ENCODE data around the gene ARIH2.

- TF ChIP-seq, protein P1, sequence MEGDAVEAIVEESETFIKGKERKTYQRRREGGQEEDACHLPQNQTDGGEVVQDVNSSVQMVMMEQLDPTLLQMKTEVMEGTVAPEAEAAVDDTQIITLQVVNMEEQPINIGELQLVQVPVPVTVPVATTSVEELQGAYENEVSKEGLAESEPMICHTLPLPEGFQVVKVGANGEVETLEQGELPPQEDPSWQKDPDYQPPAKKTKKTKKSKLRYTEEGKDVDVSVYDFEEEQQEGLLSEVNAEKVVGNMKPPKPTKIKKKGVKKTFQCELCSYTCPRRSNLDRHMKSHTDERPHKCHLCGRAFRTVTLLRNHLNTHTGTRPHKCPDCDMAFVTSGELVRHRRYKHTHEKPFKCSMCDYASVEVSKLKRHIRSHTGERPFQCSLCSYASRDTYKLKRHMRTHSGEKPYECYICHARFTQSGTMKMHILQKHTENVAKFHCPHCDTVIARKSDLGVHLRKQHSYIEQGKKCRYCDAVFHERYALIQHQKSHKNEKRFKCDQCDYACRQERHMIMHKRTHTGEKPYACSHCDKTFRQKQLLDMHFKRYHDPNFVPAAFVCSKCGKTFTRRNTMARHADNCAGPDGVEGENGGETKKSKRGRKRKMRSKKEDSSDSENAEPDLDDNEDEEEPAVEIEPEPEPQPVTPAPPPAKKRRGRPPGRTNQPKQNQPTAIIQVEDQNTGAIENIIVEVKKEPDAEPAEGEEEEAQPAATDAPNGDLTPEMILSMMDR (IDR thresholded peaks at IDR 0.05 in 2 of 3, conservative IDR thresholded peaks at IDR 0.05 in 1 of 3; ENCODE audit: insufficient read depth in 2 of 3, low read depth in 1 of 3, low read length in 3 of 3) = no peak
- TF ChIP-seq, protein P2, sequence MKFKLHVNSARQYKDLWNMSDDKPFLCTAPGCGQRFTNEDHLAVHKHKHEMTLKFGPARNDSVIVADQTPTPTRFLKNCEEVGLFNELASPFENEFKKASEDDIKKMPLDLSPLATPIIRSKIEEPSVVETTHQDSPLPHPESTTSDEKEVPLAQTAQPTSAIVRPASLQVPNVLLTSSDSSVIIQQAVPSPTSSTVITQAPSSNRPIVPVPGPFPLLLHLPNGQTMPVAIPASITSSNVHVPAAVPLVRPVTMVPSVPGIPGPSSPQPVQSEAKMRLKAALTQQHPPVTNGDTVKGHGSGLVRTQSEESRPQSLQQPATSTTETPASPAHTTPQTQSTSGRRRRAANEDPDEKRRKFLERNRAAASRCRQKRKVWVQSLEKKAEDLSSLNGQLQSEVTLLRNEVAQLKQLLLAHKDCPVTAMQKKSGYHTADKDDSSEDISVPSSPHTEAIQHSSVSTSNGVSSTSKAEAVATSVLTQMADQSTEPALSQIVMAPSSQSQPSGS (CRISPR knock-in tag; IDR thresholded peaks at IDR 0.05) = no peak
- TF ChIP-seq, protein P3, sequence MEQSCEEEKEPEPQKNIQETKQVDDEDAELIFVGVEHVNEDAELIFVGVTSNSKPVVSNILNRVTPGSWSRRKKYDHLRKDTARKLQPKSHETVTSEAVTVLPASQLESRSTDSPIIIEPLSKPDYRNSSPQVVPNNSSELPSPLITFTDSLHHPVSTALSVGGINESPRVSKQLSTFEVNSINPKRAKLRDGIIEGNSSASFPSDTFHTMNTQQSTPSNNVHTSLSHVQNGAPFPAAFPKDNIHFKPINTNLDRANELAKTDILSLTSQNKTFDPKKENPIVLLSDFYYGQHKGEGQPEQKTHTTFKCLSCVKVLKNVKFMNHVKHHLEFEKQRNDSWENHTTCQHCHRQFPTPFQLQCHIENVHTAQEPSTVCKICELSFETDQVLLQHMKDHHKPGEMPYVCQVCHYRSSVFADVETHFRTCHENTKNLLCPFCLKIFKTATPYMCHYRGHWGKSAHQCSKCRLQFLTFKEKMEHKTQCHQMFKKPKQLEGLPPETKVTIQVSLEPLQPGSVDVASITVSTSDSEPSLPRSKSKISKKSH (CRISPR knock-in tag; IDR thresholded peaks at IDR 0.05) = no peak
- TF ChIP-seq MAZ (CRISPR knock-in tag; conservative IDR thresholded peaks at IDR 0.05 in 1 of 2, IDR thresholded peaks at IDR 0.05 in 1 of 2) = no peak
These were observed 37.0 kb upstream of the ARIH2 start for GRCh38 chr3:48881652-48882114.
